H9 (cell line): ENCODE results near the gene ANKRD40. TPM values are rescaled to one million over a fixed set of nuclear protein-coding genes. Genes with fewer than 3 reads are reported as not detected.

Experiments
- DNase-seq: peaks from one replicate; pipeline ENCODE4 v3.0.0-alpha.2; 2017
- H2AFZ ChIP-seq: one replicate; pipeline ENCODE4 v1.6.1; 2013; ENCODE audit warnings: mild to moderate bottlenecking, low read length, control low read depth, moderate library complexity
- H2AK5ac ChIP-seq: 2 replicates; pipeline ENCODE4 v1.6.1; 2013; ENCODE audit warnings: low read length, control low read depth, mixed read lengths; ENCODE audit not compliant: insufficient read length
- H2BK120ac ChIP-seq: one replicate; pipeline ENCODE4 v1.6.1; 2013; ENCODE audit warnings: low read depth, mild to moderate bottlenecking, low read length, control low read depth, inconsistent platforms; ENCODE audit not compliant: poor library complexity, severe bottlenecking
- H2BK12ac ChIP-seq: 2 replicates; pipeline ENCODE4 v1.6.1; 2013; ENCODE audit warnings: low read length, control low read depth, mixed read lengths, low read depth; ENCODE audit not compliant: insufficient read length
- H2BK15ac ChIP-seq: 2 replicates; pipeline ENCODE4 v1.6.1; 2013; ENCODE audit warnings: low read depth, low read length, control low read depth
- H2BK20ac ChIP-seq: one replicate; pipeline ENCODE4 v1.6.1; 2013; ENCODE audit warnings: low read depth, mild to moderate bottlenecking, low read length, control low read depth, inconsistent platforms; ENCODE audit not compliant: poor library complexity, severe bottlenecking
- H2BK5ac ChIP-seq: 2 replicates; pipeline ENCODE4 v1.6.1; 2013; ENCODE audit warnings: low read length, control low read depth, mixed read lengths; ENCODE audit not compliant: insufficient read length
- H3K14ac ChIP-seq: 2 replicates; pipeline ENCODE4 v1.6.1; 2013; ENCODE audit warnings: low read length, control low read depth; ENCODE audit not compliant: insufficient read depth
- H3K18ac ChIP-seq: 2 replicates; pipeline ENCODE4 v1.6.1; 2013; ENCODE audit warnings: low read depth, mild to moderate bottlenecking, mixed read lengths, low read length, control low read depth; ENCODE audit not compliant: insufficient read length
- H3K23ac ChIP-seq: 2 replicates; pipeline ENCODE4 v1.6.1; 2013; ENCODE audit warnings: low read length, control low read depth, mixed read lengths, low read depth; ENCODE audit not compliant: insufficient read length
- H3K23me2 ChIP-seq: 2 replicates; pipeline ENCODE4 v1.6.1; 2013; ENCODE audit warnings: low read depth, mild to moderate bottlenecking, mixed read lengths, low read length, control low read depth; ENCODE audit not compliant: insufficient read length, poor library complexity, severe bottlenecking
- H3K27ac ChIP-seq: 2 replicates; pipeline ENCODE4 v1.5.1; 2013; ENCODE audit warnings: low read length, control low read depth, mixed read lengths, low read depth; ENCODE audit not compliant: insufficient read length
- H3K27me3 ChIP-seq: 2 replicates; pipeline ENCODE4 v1.6.1; 2013; ENCODE audit warnings: low read length, control low read depth, inconsistent platforms; ENCODE audit not compliant: insufficient read depth
- H3K4ac ChIP-seq: 2 replicates; pipeline ENCODE4 v1.6.1; 2013; ENCODE audit warnings: low read depth, mild to moderate bottlenecking, control low read depth, inconsistent platforms, low read length, moderate library complexity
- H3K4me1 ChIP-seq: 2 replicates; pipeline ENCODE4 v1.6.1; 2013; ENCODE audit warnings: low read length, control low read depth, inconsistent platforms; ENCODE audit not compliant: insufficient read depth
- H3K4me2 ChIP-seq: 2 replicates; pipeline ENCODE4 v1.6.1; 2013; ENCODE audit warnings: low read length, control low read depth, mixed read lengths; ENCODE audit not compliant: insufficient read length, insufficient read depth
- H3K56ac ChIP-seq: 2 replicates; pipeline ENCODE4 v1.6.1; 2013; ENCODE audit warnings: low read depth, mild to moderate bottlenecking, mixed read lengths, low read length, control low read depth; ENCODE audit not compliant: insufficient read length
- H3K79me1 ChIP-seq: 2 replicates; pipeline ENCODE4 v1.6.1; 2013; ENCODE audit warnings: low read depth, mild to moderate bottlenecking, moderate library complexity, low read length, control low read depth, inconsistent platforms; ENCODE audit not compliant: insufficient read depth, poor library complexity, severe bottlenecking
- H3K79me2 ChIP-seq: 2 replicates; pipeline ENCODE4 v1.6.1; 2013; ENCODE audit warnings: low read length, control low read depth, inconsistent platforms; ENCODE audit not compliant: insufficient read depth
- H3K9ac ChIP-seq: 2 replicates; pipeline ENCODE4 v1.6.1; 2013; ENCODE audit warnings: low read length, control low read depth, mixed read lengths; ENCODE audit not compliant: insufficient read length; ENCODE audit errors: extremely low read depth
- H3K9me3 ChIP-seq: one replicate; pipeline ENCODE4 v1.6.1; 2013; ENCODE audit warnings: low read depth, low read length, inconsistent platforms; ENCODE audit not compliant: control insufficient read depth
- H3T11ph ChIP-seq: one replicate; pipeline ENCODE4 v1.6.1; 2013; ENCODE audit warnings: mild to moderate bottlenecking, low read length, control low read depth, inconsistent platforms
- H4K20me1 ChIP-seq: one replicate; pipeline ENCODE4 v1.6.1; 2013; ENCODE audit not compliant: control insufficient read depth, insufficient read length, insufficient read depth
- H4K5ac ChIP-seq: 2 replicates; pipeline ENCODE4 v1.6.1; 2013; ENCODE audit warnings: low read depth, mild to moderate bottlenecking, mixed read lengths, low read length, control low read depth; ENCODE audit not compliant: insufficient read length
- H4K8ac ChIP-seq: replicated peaks from 2 replicates; pipeline ENCODE4 v1.6.1; 2013; ENCODE audit warnings: low read length, control low read depth, mixed read lengths, low read depth; ENCODE audit not compliant: insufficient read length
- H4K91ac ChIP-seq: 2 replicates; pipeline ENCODE4 v1.6.1; 2013; ENCODE audit warnings: low read depth, mild to moderate bottlenecking, moderate library complexity, mixed read lengths, low read length, control low read depth; ENCODE audit not compliant: insufficient read length
- H3K27ac Mint-ChIP-seq, 3 experiments: 2 replicates in 2 of 3; 3 replicates in 1 of 3; pipeline ENCODE4 v1.8.0; 2020 to 2021; ENCODE audit warnings: mixed read lengths in 3 of 3, mild to moderate bottlenecking in 1 of 3, moderate library complexity in 1 of 3
- H3K27me3 Mint-ChIP-seq: 2 replicates; pipeline ENCODE4 v1.8.0; 2021; ENCODE audit warnings: low read depth, mild to moderate bottlenecking, moderate library complexity, mixed read lengths
- H3K36me3 Mint-ChIP-seq, 3 experiments: 2 replicates in 2 of 3; 3 replicates in 1 of 3; pipeline ENCODE4 v1.8.0; 2020 to 2021; ENCODE audit warnings: low read depth in 3 of 3, mixed read lengths in 3 of 3; ENCODE audit not compliant: insufficient read depth in 1 of 3
- H3K4me1 Mint-ChIP-seq, 2 experiments: 2 replicates each; pipeline ENCODE4 v1.8.0; 2020; ENCODE audit warnings: mixed read lengths in 2 of 2
- H3K4me3 Mint-ChIP-seq, 2 experiments: 2 replicates in 1 of 2; 3 replicates in 1 of 2; pipeline ENCODE4 v1.8.0; 2020 to 2021; ENCODE audit warnings: mild to moderate bottlenecking in 2 of 2, mixed read lengths in 2 of 2, moderate library complexity in 1 of 2
- H3K9me3 Mint-ChIP-seq, 2 experiments: 2 replicates in 1 of 2; 3 replicates in 1 of 2; pipeline ENCODE4 v1.8.0; 2020; ENCODE audit warnings: mild to moderate bottlenecking in 2 of 2, mixed read lengths in 2 of 2, moderate library complexity in 1 of 2
- WGBS: extraction: QIAGEN DNeasy Blood & Tissue Kit; methylation state at CpG from one replicate; pipeline ENCODE4 v1.1.7; 2013; ENCODE audit warnings: missing lambda C conversion rate, low lambda C conversion rate, mixed read lengths; ENCODE audit not compliant: insufficient read length; ENCODE audit errors: extremely low coverage; 5-methylcytosine and 5-hydroxymethylcytosine counted together
- total RNA-seq: library from RNA; stranded (reverse); gene quantifications from 2 replicates; pipeline ENCODE4 v1.2.1, GENCODE V29; 2021
- TF ChIP-seq, protein P1 (sequence below): fragments of 200-600 bp; sonication (generic); conservative IDR thresholded peaks from 3 replicates; pipeline ENCODE4 v1.8.0; 2021; ENCODE audit warnings: antibody characterized with exemption, mild to moderate bottlenecking

ANKRD40 gene
- total RNA-seq, 1 experiment from 2014 or later, result 54.3 TPM

DNA sequence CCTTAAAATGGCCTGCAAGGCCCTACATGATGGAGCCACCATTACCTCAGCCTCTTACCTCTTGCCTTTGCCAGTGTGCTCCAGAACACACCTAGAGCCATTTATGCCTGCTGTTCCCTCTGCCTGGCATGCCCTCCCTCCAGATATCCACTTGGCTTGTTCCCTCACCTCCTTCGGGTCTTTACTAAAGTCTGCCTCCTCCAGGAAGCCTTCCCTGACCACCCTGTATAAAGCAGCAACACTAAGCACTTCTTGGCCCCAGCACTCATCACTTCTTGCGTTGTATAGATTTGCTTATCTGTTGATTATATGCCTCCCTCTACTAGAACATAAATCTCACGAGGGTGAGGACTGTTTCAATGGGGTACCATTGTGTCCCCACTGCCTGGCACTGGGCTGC, 25.3 kb downstream of the ANKRD40 start:
- no peak overlapping the region for H3K56ac ChIP-seq
- Mint-ChIP-seq H3K27me3 (peaks cover 3% of the 10 kb centered on the region), H3K36me3 (no peaks in the 10 kb centered on the region), H3K9me3 (no peaks in the 10 kb centered on the region; a peak in 1 of 5 replicates), H3K4me1 (peaks cover 23 to 32% of the 10 kb centered on the region in 2 experiments), H3K27ac (no peak overlapping the region), H3K4me3 (peak overlapping the region in 1 of 2 experiments; percentile 31; a peak in 2 of 5 replicates)
- H2AFZ ChIP-seq, result no peak overlapping the region
- H2BK5ac ChIP-seq, result no peak overlapping the region
- H3K27ac ChIP-seq, result no peak overlapping the region
- no peak overlapping the region for H3K4me2 ChIP-seq
- H3K14ac ChIP-seq, result no peak overlapping the region
- H2BK12ac ChIP-seq, result no peak overlapping the region
- H3K4ac ChIP-seq, result no peak overlapping the region
- no peaks in the 10 kb centered on the region for H3K4me1 ChIP-seq
- no peak overlapping the region for H3K18ac ChIP-seq
- H2BK20ac ChIP-seq, result no peak overlapping the region
- no peak for DNase-seq
- H3K79me2 ChIP-seq, result no peaks in the 10 kb centered on the region
- H4K20me1 ChIP-seq, result no peaks in the 10 kb centered on the region
- no peaks in the 10 kb centered on the region for H3K9me3 ChIP-seq
- TF ChIP-seq, protein P1, sequence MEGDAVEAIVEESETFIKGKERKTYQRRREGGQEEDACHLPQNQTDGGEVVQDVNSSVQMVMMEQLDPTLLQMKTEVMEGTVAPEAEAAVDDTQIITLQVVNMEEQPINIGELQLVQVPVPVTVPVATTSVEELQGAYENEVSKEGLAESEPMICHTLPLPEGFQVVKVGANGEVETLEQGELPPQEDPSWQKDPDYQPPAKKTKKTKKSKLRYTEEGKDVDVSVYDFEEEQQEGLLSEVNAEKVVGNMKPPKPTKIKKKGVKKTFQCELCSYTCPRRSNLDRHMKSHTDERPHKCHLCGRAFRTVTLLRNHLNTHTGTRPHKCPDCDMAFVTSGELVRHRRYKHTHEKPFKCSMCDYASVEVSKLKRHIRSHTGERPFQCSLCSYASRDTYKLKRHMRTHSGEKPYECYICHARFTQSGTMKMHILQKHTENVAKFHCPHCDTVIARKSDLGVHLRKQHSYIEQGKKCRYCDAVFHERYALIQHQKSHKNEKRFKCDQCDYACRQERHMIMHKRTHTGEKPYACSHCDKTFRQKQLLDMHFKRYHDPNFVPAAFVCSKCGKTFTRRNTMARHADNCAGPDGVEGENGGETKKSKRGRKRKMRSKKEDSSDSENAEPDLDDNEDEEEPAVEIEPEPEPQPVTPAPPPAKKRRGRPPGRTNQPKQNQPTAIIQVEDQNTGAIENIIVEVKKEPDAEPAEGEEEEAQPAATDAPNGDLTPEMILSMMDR, result no peak
- no CpG with 5 or more reads among the region's 3 CpGs for WGBS
- H3K79me1 ChIP-seq, result no peaks in the 10 kb centered on the region
- no peak overlapping the region for H3K23ac ChIP-seq
- H4K8ac ChIP-seq, result no peak overlapping the region
- H3K27me3 ChIP-seq, result no peaks in the 10 kb centered on the region
- H2BK15ac ChIP-seq, result no peak overlapping the region
- H3K9ac ChIP-seq, result no peak overlapping the region
- no peak overlapping the region for H2BK120ac ChIP-seq
- no peak overlapping the region for H4K91ac ChIP-seq
- H4K5ac ChIP-seq, result no peak overlapping the region
- H3T11ph ChIP-seq, result no peak overlapping the region
- H2AK5ac ChIP-seq, result no peak overlapping the region
- no peaks in the 10 kb centered on the region for H3K23me2 ChIP-seq
